Osteoblast (primary cell): ENCODE results near the gene REG1A. TPM values are rescaled to one million over a fixed set of nuclear protein-coding genes. Genes with fewer than 3 reads are reported as not detected.

Source experiments
- DNase-seq: peaks from one replicate; pipeline ENCODE4 v3.0.0; 2011; ENCODE audit warnings: low spot score, mixed read lengths; ENCODE audit not compliant: insufficient read length; ENCODE audit errors: missing footprints
- H2AFZ ChIP-seq: 2 replicates; pipeline ENCODE4 v1.6.0; 2011; ENCODE audit warnings: mild to moderate bottlenecking, low read length
- H3K27ac ChIP-seq: 2 replicates; pipeline ENCODE4 v1.5.1; 2011; ENCODE audit warnings: mild to moderate bottlenecking, low read depth, low read length, moderate library complexity
- H3K27me3 ChIP-seq: 2 replicates; pipeline ENCODE4 v1.6.0; 2012; ENCODE audit warnings: mild to moderate bottlenecking, control low read depth, inconsistent platforms, low read length, moderate library complexity; ENCODE audit not compliant: insufficient read depth
- H3K36me3 ChIP-seq: 2 replicates; pipeline ENCODE4 v1.5.1; 2011; ENCODE audit warnings: mild to moderate bottlenecking, low read length, control low read depth, moderate library complexity; ENCODE audit not compliant: insufficient read depth
- H3K4me1 ChIP-seq: 2 replicates; pipeline ENCODE4 v1.5.1; 2011; ENCODE audit warnings: mild to moderate bottlenecking, low read length, control low read depth, moderate library complexity; ENCODE audit not compliant: insufficient read depth
- H3K4me2 ChIP-seq: 2 replicates; pipeline ENCODE4 v1.6.0; 2011; ENCODE audit warnings: mild to moderate bottlenecking, low read length; ENCODE audit not compliant: insufficient read depth
- H3K4me3 ChIP-seq: fragments of 200-600 bp; sonication (generic); 3 replicates; pipeline ENCODE4 v1.5.1; 2012; ENCODE audit warnings: mild to moderate bottlenecking, low read length, inconsistent platforms; ENCODE audit not compliant: insufficient read depth
- H3K79me2 ChIP-seq: 2 replicates; pipeline ENCODE4 v1.6.0; 2012; ENCODE audit warnings: mild to moderate bottlenecking, low read length, control low read depth, inconsistent platforms; ENCODE audit not compliant: insufficient read depth
- H3K9me3 ChIP-seq: 2 replicates; pipeline ENCODE4 v1.5.1; 2011; ENCODE audit warnings: low read depth, low read length, control low read depth
- H4K20me1 ChIP-seq: 2 replicates; pipeline ENCODE4 v1.6.0; 2012; ENCODE audit warnings: mild to moderate bottlenecking, low read length, control low read depth; ENCODE audit not compliant: insufficient read depth
- total RNA-seq: library from RNA; depleted of rRNA; stranded (reverse); fragments of >200 nt; gene quantifications from 2 replicates; pipeline ENCODE4 v1.2.3, GENCODE V29; 2012
- TF ChIP-seq, protein P1 (sequence below): IDR thresholded peaks from 2 replicates; pipeline ENCODE4 v1.5.1; 2011; ENCODE audit warnings: mild to moderate bottlenecking, low read depth, low read length, moderate library complexity; ENCODE audit errors: extremely low read depth

REG1A gene
- total RNA-seq, 1 donor = not detected

DNA sequence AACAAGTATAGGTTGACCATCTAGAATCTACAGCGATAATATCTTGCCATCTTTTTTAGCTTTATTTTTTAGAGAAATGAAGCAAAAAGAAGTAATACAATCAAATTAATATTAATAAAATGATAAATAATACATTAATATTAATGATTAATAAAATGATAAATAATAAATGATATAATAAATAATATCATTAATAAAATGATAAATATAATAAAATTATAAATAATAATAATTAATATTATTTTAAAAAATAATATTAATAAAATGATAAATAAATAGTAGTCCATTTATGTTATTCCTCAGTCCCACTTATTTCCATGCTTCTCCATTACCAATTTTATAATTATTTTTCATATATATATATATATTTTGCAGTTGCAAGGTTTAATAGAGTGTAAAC is 42.5 kb downstream of the REG1A start:
- Histone ChIP-seq H3K36me3 (no peaks in the 10 kb centered on the region), H3K4me2 (no peak overlapping the region), H3K27ac (no peak overlapping the region), H3K4me3 (no peak overlapping the region), H3K27me3 (no peaks in the 10 kb centered on the region), H3K4me1 (no peaks in the 10 kb centered on the region), H3K9me3 (no peaks in the 10 kb centered on the region), H3K79me2 (no peaks in the 10 kb centered on the region), H4K20me1 (no peaks in the 10 kb centered on the region), H2AFZ (no peak overlapping the region)
- DNase-seq = no peak
- TF ChIP-seq, protein P1, sequence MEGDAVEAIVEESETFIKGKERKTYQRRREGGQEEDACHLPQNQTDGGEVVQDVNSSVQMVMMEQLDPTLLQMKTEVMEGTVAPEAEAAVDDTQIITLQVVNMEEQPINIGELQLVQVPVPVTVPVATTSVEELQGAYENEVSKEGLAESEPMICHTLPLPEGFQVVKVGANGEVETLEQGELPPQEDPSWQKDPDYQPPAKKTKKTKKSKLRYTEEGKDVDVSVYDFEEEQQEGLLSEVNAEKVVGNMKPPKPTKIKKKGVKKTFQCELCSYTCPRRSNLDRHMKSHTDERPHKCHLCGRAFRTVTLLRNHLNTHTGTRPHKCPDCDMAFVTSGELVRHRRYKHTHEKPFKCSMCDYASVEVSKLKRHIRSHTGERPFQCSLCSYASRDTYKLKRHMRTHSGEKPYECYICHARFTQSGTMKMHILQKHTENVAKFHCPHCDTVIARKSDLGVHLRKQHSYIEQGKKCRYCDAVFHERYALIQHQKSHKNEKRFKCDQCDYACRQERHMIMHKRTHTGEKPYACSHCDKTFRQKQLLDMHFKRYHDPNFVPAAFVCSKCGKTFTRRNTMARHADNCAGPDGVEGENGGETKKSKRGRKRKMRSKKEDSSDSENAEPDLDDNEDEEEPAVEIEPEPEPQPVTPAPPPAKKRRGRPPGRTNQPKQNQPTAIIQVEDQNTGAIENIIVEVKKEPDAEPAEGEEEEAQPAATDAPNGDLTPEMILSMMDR = no peak

DNA sequence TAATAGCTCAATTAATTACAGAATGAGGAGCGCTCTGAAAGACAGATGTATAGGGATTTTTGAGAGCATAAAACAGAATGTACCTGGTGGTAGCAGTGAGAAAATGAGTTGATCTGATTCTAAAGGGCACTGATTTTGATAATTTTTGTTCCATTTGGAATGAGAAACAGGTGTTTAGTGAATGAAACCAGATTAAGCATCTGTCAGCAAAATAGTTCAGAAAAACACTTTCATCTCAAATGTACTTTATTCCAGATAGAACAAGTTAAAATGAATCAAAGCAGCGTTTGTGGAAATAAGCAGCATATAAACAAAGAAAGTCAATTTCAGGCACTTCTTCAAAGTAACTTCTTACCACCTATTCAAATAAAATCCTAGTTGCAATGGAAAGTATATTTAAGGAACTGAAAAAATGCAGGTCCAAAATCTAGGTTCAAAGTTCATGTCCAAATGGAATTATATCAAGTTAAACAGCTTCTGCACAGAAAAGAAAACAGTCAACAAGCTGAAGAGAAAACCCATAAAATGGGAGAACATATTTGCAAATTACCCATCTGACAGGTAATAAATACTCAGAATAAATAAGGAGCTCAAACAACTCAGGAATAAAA is 51.2 kb downstream of the REG1A start:
- Histone ChIP-seq H3K79me2 (no peaks in the 10 kb centered on the region), H3K4me1 (no peaks in the 10 kb centered on the region), H3K4me2 (no peak overlapping the region), H3K4me3 (no peak overlapping the region), H2AFZ (no peak overlapping the region), H3K9me3 (peaks cover 3% of the 10 kb centered on the region), H4K20me1 (no peaks in the 10 kb centered on the region), H3K27ac (no peak overlapping the region), H3K36me3 (no peaks in the 10 kb centered on the region), H3K27me3 (no peaks in the 10 kb centered on the region)
- TF ChIP-seq, protein P1 = no peak
- no peak for DNase-seq

Other genes with a start within 250 kb of the REG1A start
- gene REG3G, start 94.8 kb upstream of the REG1A start, total RNA-seq = not detected in 2 replicates
- not detected in 2 replicates for gene REG1B, start 32.5 kb upstream of the REG1A start, total RNA-seq
- not detected in 2 replicates for gene REG3A, start 39.3 kb downstream of the REG1A start, total RNA-seq